Placental pericyte (primary cell): ENCODE measurements around the gene NXN. TPM values are rescaled to one million over a fixed set of nuclear protein-coding genes. Genes with fewer than 3 reads are reported as not detected.

ENCODE experiments used
- small RNA-seq: library from RNA; depleted of rRNA; stranded (forward); fragments of <200 nt; gene quantifications from one replicate; pipeline ENCODE3, GENCODE V24; 2012; ENCODE audit warnings: low replicate concordance
- total RNA-seq: library from RNA; depleted of rRNA; stranded (reverse); fragments of >200 nt; gene quantifications from 2 replicates; pipeline ENCODE4 v1.2.3, GENCODE V29; 2012

The NXN gene
- 51.8 and 65.2 TPM in 2 replicates for total RNA-seq

DNA sequence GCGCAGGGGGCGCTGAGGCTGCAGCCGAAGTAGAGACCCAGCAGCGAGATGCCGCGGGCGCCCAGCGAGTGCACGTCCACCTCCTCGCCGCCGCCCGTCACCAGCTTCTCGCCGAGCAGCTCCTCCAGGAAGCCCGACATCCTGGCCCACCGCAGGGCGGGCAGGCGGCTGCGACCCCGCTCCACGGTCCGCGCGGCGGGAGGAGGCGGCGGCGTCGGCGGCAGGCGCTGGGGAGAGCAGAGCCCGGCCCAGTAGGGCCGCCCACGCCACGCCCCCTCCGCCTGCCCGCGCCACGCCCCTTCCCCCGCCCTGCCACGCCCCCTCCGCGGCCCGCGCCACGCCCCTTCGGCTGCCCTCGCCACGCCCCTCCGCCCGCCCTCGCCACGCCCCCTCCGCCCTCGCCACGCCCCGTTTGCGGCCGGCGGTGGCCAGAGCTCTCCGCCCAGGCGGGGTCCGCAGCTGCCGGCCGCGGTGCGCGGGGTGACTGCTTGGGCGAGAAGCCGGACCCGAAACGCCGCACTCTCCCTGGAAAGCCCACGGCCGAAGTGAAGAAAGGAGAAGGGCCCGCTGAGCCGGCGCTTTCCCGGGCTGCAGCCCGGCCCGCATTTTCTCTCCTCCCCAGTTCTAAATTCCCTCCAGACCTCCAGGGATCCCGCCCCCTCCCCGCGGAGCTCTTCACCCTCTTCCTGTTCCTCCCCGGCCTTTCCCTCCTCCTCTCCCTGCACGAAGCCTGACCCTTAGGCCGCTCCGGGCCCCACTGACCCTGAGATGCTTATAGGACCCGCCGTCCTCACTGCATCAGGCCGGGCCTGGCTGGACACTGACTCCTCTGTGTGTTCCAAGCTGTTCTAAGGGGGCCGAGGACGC is at the start of gene NXN:
Gene NXN (minus strand): TSS at position 238 of the 867 bp plus-strand sequence.

GRCh38 chr17:996554-997344 is 17.2 kb upstream of the NXN start, which contains the start of gene TIMM22:
TIMM22 (plus strand) TSS chr17:997129; CDS start chr17:997143, 14 bp downstream.

GRCh38 chr17:781805-782731 is 197.5 kb downstream of the NXN start, which contains the start of the genes GLOD4 and MRM3:
GLOD4 (minus strand) TSS chr17:782280; CDS start chr17:782255, 25 bp downstream.
MRM3 (plus strand) TSS chr17:782353; CDS start chr17:782379, 26 bp downstream.

GRCh38 chr17:752002-752619 is 227.5 kb downstream of the NXN start, which contains the start of gene GEMIN4:
GEMIN4 (minus strand) TSS chr17:752264; CDS start chr17:752142, 122 bp downstream.

Small RNA genes lying within 50 kb of the gene (small RNA-seq; reads per million reads assigned to genes)
- 0.13 reads per million for gene MIR3183

Other genes with a start within 250 kb of the NXN start
- gene TLCD3A, start 247.2 kb downstream of the NXN start, total RNA-seq: 20.8 and 22.3 TPM in 2 replicates
- 7.2 and 25.5 TPM in 2 replicates for gene GEMIN4, start 227.5 kb downstream of the NXN start, total RNA-seq
- 33.0 and 51.5 TPM in 2 replicates for gene GLOD4, start 197.5 kb downstream of the NXN start, total RNA-seq
- gene MRM3, start 197.4 kb downstream of the NXN start, total RNA-seq: 16.9 and 18.9 TPM in 2 replicates
- 13.8 and 21.9 TPM in 2 replicates for gene TIMM22, start 17.4 kb upstream of the NXN start, total RNA-seq
- 90.8 and 115 TPM in 2 replicates for gene ABR, start 200.2 kb upstream of the NXN start, total RNA-seq